Uterus (tissue), 4 donors: Measurements from ENCODE around the gene CAMK2B. TPM values are rescaled to one million over a fixed set of nuclear protein-coding genes. Genes with fewer than 3 reads are reported as not detected.

Source experiments
- DNase-seq, 2 donors: peaks; one replicate each; pipeline ENCODE4 v3.0.0-alpha.2; 2019 to 2020
- H3K27ac ChIP-seq, 2 donors: fragments of 200-600 bp; sonication (generic); 1 replicate in 1 of 2; 2 replicates in 1 of 2; pipeline ENCODE4 v1.5.1; 2016 to 2018
- H3K27me3 ChIP-seq, 2 donors: fragments of 200-600 bp; sonication (generic); one replicate each; pipeline ENCODE4 v1.5.1; 2018 to 2019; ENCODE audit warnings: control low read depth in 1 of 2
- H3K36me3 ChIP-seq, 2 donors: fragments of 200-600 bp; sonication (generic); one replicate each; pipeline ENCODE4 v1.5.1; 2019; ENCODE audit warnings: control low read depth in 1 of 2
- H3K4me1 ChIP-seq, 2 donors: fragments of 200-600 bp; sonication (generic); one replicate each; pipeline ENCODE4 v1.5.1; 2018 to 2019; ENCODE audit warnings: control low read depth in 1 of 2
- H3K4me3 ChIP-seq, 2 donors: fragments of 200-600 bp; sonication (generic); 1 replicate in 1 of 2; 2 replicates in 1 of 2; pipeline ENCODE4 v1.5.1; 2018 to 2019; ENCODE audit warnings: mild to moderate bottlenecking in 1 of 2
- H3K9me3 ChIP-seq, 2 donors: fragments of 200-600 bp; sonication (generic); one replicate each; pipeline ENCODE4 v1.5.1; 2019; ENCODE audit warnings: control low read depth in 1 of 2
- POLR2A ChIP-seq, 2 donors: fragments of 450-650 bp; IDR thresholded peaks; one replicate each; pipeline ENCODE4 v1.6.1; 2016; ENCODE audit warnings: antibody characterized with exemption in 2 of 2, mild to moderate bottlenecking in 1 of 2, moderate library complexity in 1 of 2
- intact Hi-C: fragments of 100-400 bp; cut with DNase I; formaldehyde crosslinking; loops from one replicate; pipeline ENCODE4 v1.15.1; 2023; ENCODE audit warnings: low total_unique reads
- total RNA-seq, 4 donors: library from RNA; depleted of rRNA in 3 of 4; stranded (reverse); fragments of >200 nt in 3 of 4; gene quantifications; one replicate each; pipeline versions ENCODE4 v1.1.0 to v1.2.4, GENCODE V29; 2014 to 2023
- TF ChIP-seq, protein P1 (sequence below), 4 experiments: fragments of 200-600 bp in 2 of 4; fragments of 450-650 bp in 2 of 4; sonication (generic) in 2 of 4; IDR thresholded peaks; one replicate each; pipeline ENCODE4 v1.5.1; 2016 to 2019; ENCODE audit warnings: antibody characterized with exemption in 4 of 4, mild to moderate bottlenecking in 2 of 4, moderate library complexity in 1 of 4
- donor health status: DM: yes; HTN: yes; CAD: no.

The CAMK2B gene
- total RNA-seq, 4 donors from 2014 or later: 0.40 to 1.1 TPM; not detected in 2

DNA sequence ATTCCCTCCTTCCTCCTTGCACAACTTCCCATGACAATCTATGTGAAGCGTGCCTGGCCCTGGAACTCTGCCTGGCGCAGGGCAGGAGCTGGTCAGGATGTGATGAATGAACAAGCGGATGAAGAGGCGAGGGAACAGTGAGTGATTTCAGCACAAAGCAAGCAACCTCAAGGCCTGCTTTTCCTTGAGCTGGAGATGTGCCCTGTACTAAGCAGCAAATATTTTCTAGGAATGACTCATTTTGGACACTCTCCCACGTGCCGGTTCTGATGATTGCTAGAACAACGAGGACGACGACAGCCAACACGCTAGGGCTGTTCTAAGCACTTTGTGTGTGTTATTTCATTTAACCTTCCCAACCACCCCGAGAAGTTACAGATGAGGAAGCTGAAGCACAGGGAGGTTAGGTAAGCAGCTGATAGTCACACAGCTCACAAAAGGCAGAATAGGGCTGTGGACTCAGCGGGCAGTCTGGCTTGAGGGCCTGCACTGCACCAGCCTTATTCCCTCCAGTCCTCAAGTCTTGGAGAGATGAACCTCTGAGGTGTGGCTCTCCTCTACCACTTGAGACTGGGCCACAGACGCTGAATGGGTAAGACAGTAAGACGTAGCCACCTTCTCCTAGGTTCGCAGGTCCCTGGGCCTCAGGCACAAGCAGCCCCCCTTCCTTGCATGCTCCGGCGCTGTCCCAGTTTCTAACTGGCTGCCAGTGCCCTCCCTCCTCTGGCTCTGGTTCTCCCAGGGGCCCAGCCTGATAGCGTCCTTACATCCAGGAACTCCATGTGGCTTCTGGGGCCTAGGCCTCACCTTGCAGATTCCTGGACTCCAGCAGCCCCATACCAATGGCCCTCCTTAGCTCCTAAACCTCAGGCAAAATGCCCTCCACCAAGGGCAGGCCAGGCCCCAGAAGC is 65.6 kb downstream of the CAMK2B start:
- Histone ChIP-seq H3K27ac (peak overlapping the region; percentile 34 to 44), H3K4me1 (peaks cover 7 to 19% of the 10 kb centered on the region in 2 donors), H3K4me3 (no peak overlapping the region), H3K27me3 (no peaks in the 10 kb centered on the region), H3K36me3 (no peaks in the 10 kb centered on the region), H3K9me3 (no peaks in the 10 kb centered on the region)
- TF ChIP-seq, protein P1, sequence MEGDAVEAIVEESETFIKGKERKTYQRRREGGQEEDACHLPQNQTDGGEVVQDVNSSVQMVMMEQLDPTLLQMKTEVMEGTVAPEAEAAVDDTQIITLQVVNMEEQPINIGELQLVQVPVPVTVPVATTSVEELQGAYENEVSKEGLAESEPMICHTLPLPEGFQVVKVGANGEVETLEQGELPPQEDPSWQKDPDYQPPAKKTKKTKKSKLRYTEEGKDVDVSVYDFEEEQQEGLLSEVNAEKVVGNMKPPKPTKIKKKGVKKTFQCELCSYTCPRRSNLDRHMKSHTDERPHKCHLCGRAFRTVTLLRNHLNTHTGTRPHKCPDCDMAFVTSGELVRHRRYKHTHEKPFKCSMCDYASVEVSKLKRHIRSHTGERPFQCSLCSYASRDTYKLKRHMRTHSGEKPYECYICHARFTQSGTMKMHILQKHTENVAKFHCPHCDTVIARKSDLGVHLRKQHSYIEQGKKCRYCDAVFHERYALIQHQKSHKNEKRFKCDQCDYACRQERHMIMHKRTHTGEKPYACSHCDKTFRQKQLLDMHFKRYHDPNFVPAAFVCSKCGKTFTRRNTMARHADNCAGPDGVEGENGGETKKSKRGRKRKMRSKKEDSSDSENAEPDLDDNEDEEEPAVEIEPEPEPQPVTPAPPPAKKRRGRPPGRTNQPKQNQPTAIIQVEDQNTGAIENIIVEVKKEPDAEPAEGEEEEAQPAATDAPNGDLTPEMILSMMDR (IDR thresholded peaks at IDR 0.05): no peak
- no peak for TF ChIP-seq POLR2A (IDR thresholded peaks at IDR 0.05)
- peak; percentile 64 to 69 for DNase-seq
- intact Hi-C loops: no loop called here

DNA sequence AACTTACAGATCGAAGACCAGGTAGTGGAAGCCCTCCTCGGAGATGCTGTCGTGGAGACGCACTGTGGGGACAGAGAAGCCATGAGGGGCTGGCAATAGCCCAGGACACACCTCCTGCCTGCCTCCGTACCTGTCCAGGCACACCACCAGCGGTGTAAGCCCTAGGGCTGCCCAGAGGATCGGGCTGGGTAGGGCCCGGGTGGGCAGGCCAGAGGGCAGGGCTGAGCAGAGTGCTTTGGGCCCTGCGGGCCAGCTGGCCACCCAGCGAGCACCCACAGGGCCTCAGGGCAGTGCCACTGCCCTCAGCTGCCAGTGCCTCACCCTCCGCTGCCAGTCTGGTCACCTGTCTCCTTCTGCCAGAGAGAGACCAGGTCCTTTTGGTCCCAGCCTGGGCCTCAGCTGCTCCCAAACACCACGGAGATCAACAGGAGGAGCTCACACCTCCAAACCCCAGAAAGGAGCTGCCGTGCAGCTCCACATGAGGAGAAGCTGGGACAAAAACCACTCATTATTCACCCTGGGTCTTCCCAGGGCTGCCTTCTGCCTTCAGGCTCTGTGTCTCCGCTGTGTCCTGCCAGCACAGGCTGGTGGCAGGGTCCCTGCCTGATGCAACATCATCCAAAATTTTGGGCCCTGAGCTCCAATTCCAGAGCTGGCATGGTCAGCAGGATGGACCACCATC is 66.4 kb downstream of the CAMK2B start:
- Histone ChIP-seq H3K9me3 (no peaks in the 10 kb centered on the region), H3K4me1 (peaks cover 7 to 19% of the 10 kb centered on the region in 2 donors), H3K27ac (peak overlapping the region; percentile 34 to 44), H3K4me3 (no peak overlapping the region), H3K27me3 (no peaks in the 10 kb centered on the region), H3K36me3 (no peaks in the 10 kb centered on the region)
- intact Hi-C loops: no loop called here
- no peak for DNase-seq
- TF ChIP-seq POLR2A (IDR thresholded peaks at IDR 0.05): no peak
- TF ChIP-seq, protein P1 (IDR thresholded peaks at IDR 0.05): no peak

DNA sequence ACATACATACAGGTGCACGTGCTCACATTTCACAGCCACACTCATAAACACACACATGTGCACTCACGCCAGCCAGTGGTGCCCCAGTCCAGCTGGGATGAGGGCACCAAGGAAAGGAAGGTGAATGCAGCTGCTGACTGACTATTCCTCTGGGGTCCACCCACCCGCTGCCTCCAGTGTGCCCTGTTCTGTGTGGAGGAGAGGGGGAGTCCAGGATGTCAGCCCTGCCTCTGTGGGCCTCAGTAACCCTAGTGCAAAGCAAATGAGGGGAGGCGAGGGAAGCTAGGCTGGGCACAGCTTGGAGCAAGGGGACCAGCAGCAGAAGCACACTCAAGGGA is 67.0 kb downstream of the CAMK2B start:
- peaks cover 7 to 19% of the 10 kb centered on the region in 2 donors for H3K4me1 ChIP-seq
- no peaks in the 10 kb centered on the region for H3K9me3 ChIP-seq
- no peaks in the 10 kb centered on the region for H3K36me3 ChIP-seq
- no peak overlapping the region for H3K4me3 ChIP-seq
- DNase-seq: no peak
- TF ChIP-seq, protein P1 (IDR thresholded peaks at IDR 0.05): no peak
- no peak for TF ChIP-seq POLR2A (IDR thresholded peaks at IDR 0.05)
- no peaks in the 10 kb centered on the region for H3K27me3 ChIP-seq
- intact Hi-C loops: no loop called here
- peak overlapping the region in 1 of 2 donors; percentile 44 for H3K27ac ChIP-seq

DNA sequence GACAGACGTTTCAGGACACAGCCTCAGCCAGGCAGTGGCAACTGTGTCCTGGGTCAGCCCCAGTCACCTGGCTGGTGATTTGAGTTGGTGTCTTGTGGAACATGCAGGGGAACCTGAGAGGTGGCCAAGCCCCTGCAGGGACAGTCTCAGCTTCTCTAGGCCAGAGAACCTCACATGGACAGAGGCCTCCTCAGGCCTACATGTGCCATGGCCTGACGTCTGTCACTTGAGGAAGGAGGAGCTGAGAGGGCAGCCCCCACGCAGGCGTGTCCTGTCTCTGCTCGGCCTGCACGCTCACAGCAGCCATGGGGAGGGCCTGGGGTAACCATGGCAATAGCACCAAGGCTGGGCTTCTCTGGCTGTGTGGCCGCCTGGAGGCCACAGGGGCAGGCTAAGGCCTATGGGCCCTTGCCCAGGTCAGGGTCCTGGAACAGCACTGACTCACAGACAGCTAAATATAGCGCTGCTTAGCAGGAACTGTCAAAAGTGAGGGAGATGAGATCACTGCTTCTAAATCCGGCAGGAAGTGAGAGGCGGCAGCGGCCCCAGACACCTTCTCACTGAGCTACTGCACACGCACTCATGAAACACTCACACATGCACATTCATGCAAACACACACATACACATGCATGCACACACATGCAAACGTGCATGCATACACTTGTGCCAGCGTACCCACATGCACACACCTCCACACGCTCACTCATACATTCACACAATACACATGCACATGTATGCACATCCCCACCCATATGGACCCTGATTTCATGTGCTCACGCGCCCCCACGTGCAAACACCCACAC is 67.6 kb downstream of the CAMK2B start:
- H3K36me3 ChIP-seq: no peaks in the 10 kb centered on the region
- peak; percentile 31 to 62 for DNase-seq
- H3K27ac ChIP-seq: peak overlapping the region in 1 of 2 donors; percentile 2
- no peaks in the 10 kb centered on the region for H3K9me3 ChIP-seq
- H3K4me1 ChIP-seq: peaks cover 7 to 19% of the 10 kb centered on the region in 2 donors
- no peaks in the 10 kb centered on the region for H3K27me3 ChIP-seq
- no peak for TF ChIP-seq POLR2A (IDR thresholded peaks at IDR 0.05)
- TF ChIP-seq, protein P1 (IDR thresholded peaks at IDR 0.05): peak in 1 of 4 experiments; percentile 7
- no peak overlapping the region for H3K4me3 ChIP-seq
- intact Hi-C loops: no loop called here
